Measurements from ENCODE around the gene SRP19.

Gene SRP19

GRCh38 chr5:112906637-112907036, 45.5 kb downstream of the SRP19 start:
- CTCF ChIA-PET: no interaction called here
- no peak overlapping the region for H3K4me3 ChIP-seq (ENCODE audit: low read depth, low read length)
- TF ChIP-seq CTCF (IDR thresholded peaks at IDR 0.05; ENCODE audit: insufficient read depth, low read length, missing control alignments): no peak
- POLR2A ChIA-PET: no interaction called here
- DNase-seq (ENCODE audit: low read depth, low spot score): no peak

- ChIA-PET CTCF (no interaction called here), POLR2A (interaction anchor here (0.6 kb wide), 1 partner anchor 125 kb away, joined by 4 read pairs; no protein-coding TSS in a partner anchor)
- DNase-seq (ENCODE audit: low read depth, low spot score): no peak
- no peak for TF ChIP-seq CTCF (IDR thresholded peaks at IDR 0.05; ENCODE audit: insufficient read depth, low read length, missing control alignments)
- H3K4me3 ChIP-seq (ENCODE audit: low read depth, low read length): no peak overlapping the region
Measured at GRCh38 chr5:112907166-112907631, 46.1 kb downstream of the SRP19 start.

GRCh38 chr5:112908854-112909253, 47.8 kb downstream of the SRP19 start:
- ChIA-PET CTCF (interaction anchor here (1.1 kb wide), 1 partner anchor 13 kb away, joined by 4 read pairs; no protein-coding TSS in a partner anchor), POLR2A (no interaction called here)
- no peak overlapping the region for H3K4me3 ChIP-seq (ENCODE audit: low read depth, low read length)
- DNase-seq (ENCODE audit: low read depth, low spot score): no peak
- TF ChIP-seq CTCF (IDR thresholded peaks at IDR 0.05; ENCODE audit: insufficient read depth, low read length, missing control alignments): no peak

GRCh38 chr5:112910529-112910928, 49.4 kb downstream of the SRP19 start:
- POLR2A ChIA-PET: interaction anchor here (0.7 kb wide), 1 partner anchor 10 kb away, joined by 3 read pairs; no protein-coding TSS in a partner anchor
- H3K4me3 ChIP-seq (ENCODE audit: low read depth, low read length): no peak overlapping the region
- no peak for DNase-seq (ENCODE audit: low read depth, low spot score)
- CTCF ChIA-PET: interaction anchor here (1.5 to 2.6 kb wide), 2 partner anchors 9 to 12 kb away, joined by 5 to 17 read pairs; partner anchors contain the start of gene REEP5
- TF ChIP-seq CTCF (IDR thresholded peaks at IDR 0.05; ENCODE audit: insufficient read depth, low read length, missing control alignments): no peak

GRCh38 chr5:112914584-112914983, 53.5 kb downstream of the SRP19 start:
- ChIA-PET POLR2A (no interaction called here), CTCF (interaction anchor here (1.1 to 2.3 kb wide), 2 partner anchors 10 to 692 kb away, joined by 3 to 10 read pairs; no protein-coding TSS in a partner anchor)
- no peak for DNase-seq (ENCODE audit: low read depth, low spot score)
- no peak for TF ChIP-seq CTCF (IDR thresholded peaks at IDR 0.05; ENCODE audit: insufficient read depth, low read length, missing control alignments)
- H3K4me3 ChIP-seq (ENCODE audit: low read depth, low read length): no peak overlapping the region

GRCh38 chr5:112915831-112916230, 54.7 kb downstream of the SRP19 start:
- DNase-seq (ENCODE audit: low read depth, low spot score): no peak
- TF ChIP-seq CTCF (IDR thresholded peaks at IDR 0.05; ENCODE audit: insufficient read depth, low read length, missing control alignments): no peak
- ChIA-PET CTCF (interaction anchor here (0.8 to 2.3 kb wide), 3 partner anchors 8 to 12 kb away, joined by 4 to 10 read pairs (median 4); no protein-coding TSS in a partner anchor), POLR2A (interaction anchor here (0.6 kb wide), 1 partner anchor 10 kb away, joined by 4 read pairs; no protein-coding TSS in a partner anchor)
- H3K4me3 ChIP-seq (ENCODE audit: low read depth, low read length): no peak overlapping the region
